Dedifferentiated amniotic fluid mesenchymal stem cell (primary cell): ENCODE measurements around the gene S100A7A.
"Not testable (repeated sequence)": the region's sequence is repeated elsewhere in the genome, so short reads cannot be mapped to it uniquely, and the experiment has no call there.

ENCODE experiments used
- DNase-seq: peaks from one replicate; pipeline ENCODE4 v3.0.0-alpha.2; 2016; ENCODE audit errors: extremely low spot score

S100A7A gene

GRCh38 chr1:153459655-153460054 is 43.3 kb downstream of the S100A7A start:
- DNase-seq = no peak

- no peak for DNase-seq
These were observed 44.2 kb downstream of the S100A7A start, which contains the start of gene S100A7 for GRCh38 chr1:153460551-153460950. Gene S100A7 (minus strand): TSS chr1:153460651. CDS start chr1:153459013, 1,638 bp downstream.

GRCh38 chr1:153462741-153463140 is 46.4 kb downstream of the S100A7A start:
- not testable (repeated sequence) for DNase-seq

GRCh38 chr1:153465811-153466636 is 49.7 kb downstream of the S100A7A start:
- DNase-seq = no peak

GRCh38 chr1:153466908-153467307 is 50.6 kb downstream of the S100A7A start:
- no peak for DNase-seq

GRCh38 chr1:153470707-153471106 is 54.4 kb downstream of the S100A7A start:
- DNase-seq = no peak
